ENCODE measurements around the gene AGAP1. TPM values are rescaled to one million over a fixed set of nuclear protein-coding genes. Genes with fewer than 3 reads are reported as not detected.

AGAP1 gene
- total RNA-seq, 4 donors from 2014 or later = 33.7 to 39.9 (median 35.6) TPM

DNA sequence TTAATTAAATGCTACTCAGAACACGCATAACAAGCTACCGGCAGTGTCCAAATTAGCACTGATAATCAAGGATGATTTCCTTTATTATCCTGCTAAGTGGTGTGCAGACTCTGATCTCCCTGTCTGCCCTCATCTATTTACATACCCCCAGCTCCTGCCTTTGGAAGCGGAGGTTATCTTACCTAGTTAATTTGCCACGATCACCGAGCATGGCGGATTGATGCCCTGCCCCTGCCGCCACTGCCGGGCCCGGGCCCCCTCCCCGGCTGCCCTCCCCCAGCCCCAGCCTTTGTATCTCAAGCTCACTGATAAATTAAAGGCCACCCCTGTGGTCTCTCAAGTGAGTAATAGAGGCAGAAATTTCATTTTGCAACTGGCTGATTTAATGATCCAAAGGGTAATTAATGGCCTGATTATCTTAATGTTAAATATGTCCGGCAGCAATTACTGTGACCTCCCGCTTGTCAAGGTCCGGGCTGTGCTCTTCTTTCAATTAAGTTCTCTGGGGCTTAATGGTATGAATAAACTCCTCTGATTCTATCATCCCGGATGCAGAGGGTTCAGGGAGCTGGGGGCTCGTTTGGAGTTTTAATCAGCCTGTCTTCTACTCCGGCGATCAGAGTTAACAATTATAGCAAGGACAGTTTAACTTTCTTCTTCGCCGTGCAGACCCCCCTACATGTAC lies 560.9 kb downstream of the AGAP1 start:
- H3K36me3 ChIP-seq = peaks cover 0 to 29% (median 0%) of the 10 kb centered on the region in 3 donors
- no peak for DNase-seq (ENCODE audit: low spot score in 2 of 2)

DNA sequence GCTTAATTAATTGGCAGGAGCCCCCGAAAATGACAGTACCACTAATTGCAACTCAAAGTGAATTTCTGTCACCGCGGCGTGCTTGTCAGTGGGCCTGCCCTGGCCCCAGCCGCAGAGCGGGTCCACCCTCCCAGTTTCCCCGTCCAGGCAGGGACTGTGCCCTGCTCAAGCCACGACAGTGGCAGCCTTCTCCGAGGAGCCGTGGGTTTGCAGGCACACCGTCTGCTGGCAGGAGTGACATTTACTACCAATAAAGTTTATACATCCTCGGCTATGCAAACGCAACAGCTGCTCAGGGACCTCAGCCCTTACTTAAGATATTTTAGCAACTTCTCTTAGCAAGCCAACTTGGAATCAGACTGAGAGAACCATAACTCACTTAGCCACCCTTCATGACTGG lies 561.6 kb downstream of the AGAP1 start:
- Histone ChIP-seq H3K27me3 (no peaks in the 10 kb centered on the region), H3K9me3 (peaks cover 0 to 9% (median 0%) of the 10 kb centered on the region in 4 donors), H3K27ac (no peak overlapping the region), H3K4me3 (no peak overlapping the region), H3K4me1 (no peaks in the 10 kb centered on the region), H3K36me3 (peaks cover 0 to 28% (median 0%) of the 10 kb centered on the region in 3 donors)
- TF ChIP-seq, protein P1, sequence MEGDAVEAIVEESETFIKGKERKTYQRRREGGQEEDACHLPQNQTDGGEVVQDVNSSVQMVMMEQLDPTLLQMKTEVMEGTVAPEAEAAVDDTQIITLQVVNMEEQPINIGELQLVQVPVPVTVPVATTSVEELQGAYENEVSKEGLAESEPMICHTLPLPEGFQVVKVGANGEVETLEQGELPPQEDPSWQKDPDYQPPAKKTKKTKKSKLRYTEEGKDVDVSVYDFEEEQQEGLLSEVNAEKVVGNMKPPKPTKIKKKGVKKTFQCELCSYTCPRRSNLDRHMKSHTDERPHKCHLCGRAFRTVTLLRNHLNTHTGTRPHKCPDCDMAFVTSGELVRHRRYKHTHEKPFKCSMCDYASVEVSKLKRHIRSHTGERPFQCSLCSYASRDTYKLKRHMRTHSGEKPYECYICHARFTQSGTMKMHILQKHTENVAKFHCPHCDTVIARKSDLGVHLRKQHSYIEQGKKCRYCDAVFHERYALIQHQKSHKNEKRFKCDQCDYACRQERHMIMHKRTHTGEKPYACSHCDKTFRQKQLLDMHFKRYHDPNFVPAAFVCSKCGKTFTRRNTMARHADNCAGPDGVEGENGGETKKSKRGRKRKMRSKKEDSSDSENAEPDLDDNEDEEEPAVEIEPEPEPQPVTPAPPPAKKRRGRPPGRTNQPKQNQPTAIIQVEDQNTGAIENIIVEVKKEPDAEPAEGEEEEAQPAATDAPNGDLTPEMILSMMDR (IDR thresholded peaks at IDR 0.05) = no peak
- TF ChIP-seq POLR2A (IDR thresholded peaks at IDR 0.05) (no peak), EP300 (IDR thresholded peaks at IDR 0.05) (no peak)
- no peak for DNase-seq (ENCODE audit: low spot score in 2 of 2)
- WGBS, 2 donors = 64 to 70% methylated on average over 13 of the region's 13 CpGs

More for the DNA sequence above, 560.9 kb downstream of the AGAP1 start:
- Histone ChIP-seq H3K4me3 (no peak overlapping the region), H3K4me1 (no peaks in the 10 kb centered on the region), H3K9me3 (peaks cover 0 to 9% (median 0%) of the 10 kb centered on the region in 4 donors), H3K27me3 (no peaks in the 10 kb centered on the region), H3K27ac (no peak overlapping the region)
- 68% methylated on average over 19 of the region's 19 CpGs for WGBS, 2 donors
- TF ChIP-seq EP300 (IDR thresholded peaks at IDR 0.05) = no peak
- no peak for TF ChIP-seq POLR2A (IDR thresholded peaks at IDR 0.05)
- TF ChIP-seq, protein P1 (IDR thresholded peaks at IDR 0.05) = no peak

DNA sequence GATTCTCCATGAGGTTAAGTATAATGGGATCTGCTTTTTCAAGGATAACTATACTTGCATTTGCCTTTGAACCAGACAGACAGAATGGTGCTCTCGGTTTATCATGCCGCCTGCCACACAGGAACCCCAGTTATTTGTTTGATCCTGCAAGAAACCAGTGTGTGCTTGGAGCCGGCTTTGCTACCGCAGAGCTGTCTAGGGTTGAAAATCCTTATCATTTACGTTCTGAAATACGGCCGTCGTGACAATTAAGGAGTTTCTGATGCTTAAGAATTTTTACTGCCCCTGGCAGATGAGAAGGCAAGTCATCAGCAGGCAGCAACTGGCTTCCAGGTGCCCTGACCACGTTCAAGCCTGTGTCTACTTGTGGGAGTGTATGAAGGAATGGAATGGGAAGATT lies 562.3 kb downstream of the AGAP1 start:
- no peak overlapping the region for H3K4me3 ChIP-seq
- no peaks in the 10 kb centered on the region for H3K4me1 ChIP-seq
- H3K36me3 ChIP-seq = peaks cover 0 to 28% (median 0%) of the 10 kb centered on the region in 3 donors
- no peaks in the 10 kb centered on the region for H3K27me3 ChIP-seq
- no peak for DNase-seq (ENCODE audit: low spot score in 2 of 2)
- WGBS, 2 donors = 87 to 92% methylated on average over 9 of the region's 9 CpGs
- H3K27ac ChIP-seq = no peak overlapping the region
- TF ChIP-seq, protein P1 (IDR thresholded peaks at IDR 0.05) = no peak
- TF ChIP-seq EP300 (IDR thresholded peaks at IDR 0.05) (no peak), POLR2A (IDR thresholded peaks at IDR 0.05) (no peak)
- peaks cover 0 to 9% (median 0%) of the 10 kb centered on the region in 4 donors for H3K9me3 ChIP-seq

DNA sequence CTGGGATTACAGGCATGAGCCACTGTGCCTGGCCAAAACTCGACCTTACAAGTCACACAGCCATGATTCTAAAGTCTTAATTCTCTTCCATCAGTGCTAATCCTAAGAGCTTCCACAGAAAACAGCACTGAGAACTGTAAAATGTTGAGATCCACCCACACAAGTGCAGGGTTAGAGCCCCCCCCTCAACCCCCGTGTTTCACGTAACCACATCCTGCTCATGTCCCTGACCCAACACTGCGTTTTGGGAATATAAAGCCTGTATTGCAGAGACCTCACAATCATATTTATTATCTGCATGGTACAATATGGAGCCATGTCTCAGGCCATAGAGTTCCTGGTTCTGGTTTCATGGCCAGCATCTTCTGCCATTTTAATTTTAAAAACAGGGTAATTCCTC lies 563.5 kb downstream of the AGAP1 start:
- 72 to 79% methylated on average over 4 of the region's 4 CpGs for WGBS, 2 donors
- H3K4me3 ChIP-seq = no peak overlapping the region
- DNase-seq (ENCODE audit: low spot score in 2 of 2) = no peak
- H3K27me3 ChIP-seq = no peaks in the 10 kb centered on the region
- TF ChIP-seq POLR2A (IDR thresholded peaks at IDR 0.05) (no peak), EP300 (IDR thresholded peaks at IDR 0.05) (no peak)
- TF ChIP-seq, protein P1 (IDR thresholded peaks at IDR 0.05) = no peak
- H3K9me3 ChIP-seq = peaks cover 0 to 9% (median 0%) of the 10 kb centered on the region in 4 donors
- peaks cover 0 to 33% (median 0%) of the 10 kb centered on the region in 3 donors for H3K36me3 ChIP-seq
- H3K4me1 ChIP-seq = no peaks in the 10 kb centered on the region
- H3K27ac ChIP-seq = no peak overlapping the region

DNA sequence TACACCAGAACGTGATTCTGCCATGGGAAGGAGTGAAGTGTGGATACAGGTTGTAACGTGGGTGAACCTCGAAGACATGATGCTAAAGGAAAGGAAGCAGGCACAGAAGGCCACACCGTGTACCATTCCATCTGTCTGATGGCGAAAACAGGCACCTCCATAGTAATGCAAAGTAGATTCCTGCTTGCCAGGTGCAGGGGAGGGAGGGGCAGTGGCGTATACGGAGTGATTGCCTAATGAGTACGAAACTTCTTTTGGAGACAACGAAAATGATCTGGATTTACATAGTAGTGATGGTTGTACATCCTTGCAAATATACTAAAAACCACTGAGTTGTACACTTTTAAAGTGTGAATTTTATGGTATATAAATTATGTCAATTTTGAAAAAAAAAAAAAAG lies 567.7 kb downstream of the AGAP1 start:
- no peak for DNase-seq (ENCODE audit: low spot score in 2 of 2)
- TF ChIP-seq, protein P1 (IDR thresholded peaks at IDR 0.05) = no peak
- TF ChIP-seq POLR2A (IDR thresholded peaks at IDR 0.05) (no peak), EP300 (IDR thresholded peaks at IDR 0.05) (no peak)

More for the DNA sequence above, 567.7 kb downstream of the AGAP1 start:
- no peak overlapping the region for H3K27ac ChIP-seq
- WGBS, 2 donors = 51 to 54% methylated on average over 9 of the region's 9 CpGs
- H3K9me3 ChIP-seq = peaks cover 0 to 9% (median 0%) of the 10 kb centered on the region in 4 donors
- peaks cover 0 to 40% (median 0%) of the 10 kb centered on the region in 3 donors for H3K36me3 ChIP-seq
- no peaks in the 10 kb centered on the region for H3K27me3 ChIP-seq
- no peaks in the 10 kb centered on the region for H3K4me1 ChIP-seq
- H3K4me3 ChIP-seq = no peak overlapping the region
